BLaER1 treated with 17β-estradiol and CSF1 and Interleukin-3, amounts not matched to agents 10 nM and 100 nM (cell line): ENCODE data around the gene HPSE2.
A peak's percentile ranks its signal among the peaks of the same experiment; 100 is the strongest.

ENCODE experiments used
- H3K27ac ChIP-seq, 11 experiments: shearing (Covaris generic); formaldehyde crosslinking; 2 replicates each; pipeline ENCODE4 v1.8.1; 2022
- H3K27me3 ChIP-seq, 11 experiments: shearing (Covaris generic); formaldehyde crosslinking; 2 replicates each; pipeline ENCODE4 v1.8.1; 2022
- H3K36me3 ChIP-seq, 11 experiments: shearing (Covaris generic); formaldehyde crosslinking; 2 replicates each; pipeline ENCODE4 v1.8.1; 2022
- H3K4me1 ChIP-seq, 10 experiments: shearing (Covaris generic); formaldehyde crosslinking; 2 replicates each; pipeline ENCODE4 v1.8.1; 2022
- H3K4me2 ChIP-seq, 11 experiments: shearing (Covaris generic); formaldehyde crosslinking; 2 replicates each; pipeline ENCODE4 v1.8.1; 2022
- H3K4me3 ChIP-seq, 10 experiments: shearing (Covaris generic); formaldehyde crosslinking; 2 replicates each; pipeline ENCODE4 v1.8.1; 2022
- H3K9ac ChIP-seq, 11 experiments: shearing (Covaris generic); formaldehyde crosslinking; 2 replicates each; pipeline ENCODE4 v1.8.1; 2022
- H3K9me3 ChIP-seq, 11 experiments: shearing (Covaris generic); formaldehyde crosslinking; replicated peaks in 1 of 11; 2 replicates each; pipeline ENCODE4 v1.8.1; 2022
- H4K20me1 ChIP-seq, 11 experiments: shearing (Covaris generic); formaldehyde crosslinking; 2 replicates each; pipeline ENCODE4 v1.8.1; 2022
- Cebpa-rat ChIP-seq, 11 experiments: shearing (Covaris generic); IDR thresholded peaks; 2 replicates each; pipeline ENCODE4 v1.8.1; 2022

HPSE2 gene

DNA sequence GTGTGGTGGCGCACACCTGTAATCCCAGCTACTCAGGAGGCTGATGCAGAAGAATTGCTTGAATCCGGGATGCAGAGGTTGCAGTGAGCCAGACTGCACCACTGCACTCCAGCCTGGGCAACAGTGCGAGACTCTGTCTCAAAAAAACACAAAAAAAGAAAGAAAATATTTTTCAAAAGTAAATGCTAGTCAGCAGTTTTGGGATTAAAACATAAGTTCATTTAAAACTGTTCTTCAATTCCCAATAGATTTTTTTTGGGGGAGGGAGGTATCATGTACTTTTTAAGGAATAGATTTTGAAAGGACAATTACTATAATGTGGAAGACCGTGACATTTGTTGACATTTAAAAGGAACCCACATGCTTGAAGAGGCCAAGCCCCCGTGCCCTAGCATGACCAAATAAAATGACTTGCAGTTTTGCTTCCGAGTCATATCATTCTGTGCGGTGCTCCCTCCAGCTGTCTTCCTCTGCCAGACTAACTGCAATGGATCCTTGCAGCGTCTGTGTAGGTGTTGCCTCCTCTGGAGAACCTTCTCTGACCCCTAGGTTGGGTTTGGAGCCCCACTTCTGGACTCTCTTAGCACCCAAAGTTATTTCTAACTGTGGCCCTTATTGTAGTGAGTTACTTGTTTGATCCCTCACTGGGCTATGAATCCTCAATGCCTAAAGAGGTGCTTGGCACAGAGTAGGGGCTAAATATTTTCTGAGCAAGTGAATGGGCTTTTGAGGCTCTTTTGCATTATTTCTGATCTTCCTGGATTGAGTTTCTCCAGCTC is 771.5 kb downstream of the HPSE2 start:
- Histone ChIP-seq H3K4me2 (no peak overlapping the region), H3K36me3 (no peaks in the 10 kb centered on the region), H3K27ac (no peak overlapping the region), H3K9ac (no peak overlapping the region), H4K20me1 (no peaks in the 10 kb centered on the region), H3K4me1 (peaks cover 0 to 11% (median 6%) of the 10 kb centered on the region in 10 experiments; a peak in 9 of 20 replicates), H3K9me3 (no peaks in the 10 kb centered on the region), H3K4me3 (no peak overlapping the region), H3K27me3 (peaks cover 0 to 3% (median 0%) of the 10 kb centered on the region in 11 experiments; a peak in 1 of 22 replicates)
- no peak for TF ChIP-seq Cebpa-rat (IDR thresholded peaks at IDR 0.05)

DNA sequence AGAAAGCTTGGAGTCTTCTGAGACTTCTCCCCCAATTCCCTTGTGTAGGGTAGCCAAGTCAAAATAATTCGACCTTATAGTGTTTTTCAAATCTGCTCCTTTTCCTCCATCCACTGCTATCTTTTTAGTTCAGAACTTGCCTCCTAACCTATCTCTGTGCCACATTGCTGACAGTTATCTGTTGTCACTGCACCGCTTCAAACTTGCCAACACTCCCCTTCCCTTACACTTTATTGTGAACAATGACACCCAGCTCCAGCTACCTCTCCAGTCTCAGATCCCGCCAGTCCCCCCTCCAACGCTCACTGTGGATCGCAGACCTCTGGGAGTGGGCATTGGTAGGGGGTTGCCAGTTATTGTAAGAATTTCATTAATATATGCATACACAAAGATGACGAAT is 772.6 kb downstream of the HPSE2 start:
- Histone ChIP-seq H3K4me2 (no peak overlapping the region), H3K36me3 (no peaks in the 10 kb centered on the region), H4K20me1 (no peaks in the 10 kb centered on the region), H3K9ac (no peak overlapping the region), H3K27me3 (no peaks in the 10 kb centered on the region), H3K27ac (no peak overlapping the region), H3K4me3 (no peak overlapping the region), H3K9me3 (no peaks in the 10 kb centered on the region), H3K4me1 (peaks cover 0 to 11% (median 4%) of the 10 kb centered on the region in 10 experiments; a peak in 9 of 20 replicates)
- no peak for TF ChIP-seq Cebpa-rat (IDR thresholded peaks at IDR 0.05)

DNA sequence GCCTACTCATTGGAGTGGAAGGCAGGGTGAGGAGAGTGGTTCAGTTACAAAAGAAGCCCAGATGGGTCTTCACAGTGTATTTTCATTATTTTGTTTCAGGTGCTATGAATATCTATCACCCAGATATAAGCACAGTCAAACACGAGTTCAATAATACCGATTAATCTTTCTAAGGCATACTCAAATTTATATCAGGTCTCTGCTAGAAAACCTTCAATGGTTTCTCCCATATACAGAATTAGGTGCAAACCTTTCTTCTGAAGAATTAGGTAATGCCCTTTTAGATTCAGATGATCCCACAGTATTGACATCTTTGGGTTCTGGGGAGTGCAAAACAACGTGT is 774.2 kb downstream of the HPSE2 start:
- Histone ChIP-seq H3K9me3 (no peaks in the 10 kb centered on the region), H3K27ac (0 out of 22 replicates have a peak overlapping the region, but pooled peaks of 1 of the 11 experiments have one; percentile 3), H3K27me3 (no peaks in the 10 kb centered on the region), H3K4me2 (peak overlapping the region in 1 of 11 experiments; percentile 5; a peak in 2 of 22 replicates), H3K9ac (no peak overlapping the region), H3K36me3 (no peaks in the 10 kb centered on the region), H3K4me1 (peaks cover 0 to 11% (median 0%) of the 10 kb centered on the region in 10 experiments; a peak in 7 of 20 replicates), H4K20me1 (no peaks in the 10 kb centered on the region), H3K4me3 (no peak overlapping the region)
- no peak for TF ChIP-seq Cebpa-rat (IDR thresholded peaks at IDR 0.05)

DNA sequence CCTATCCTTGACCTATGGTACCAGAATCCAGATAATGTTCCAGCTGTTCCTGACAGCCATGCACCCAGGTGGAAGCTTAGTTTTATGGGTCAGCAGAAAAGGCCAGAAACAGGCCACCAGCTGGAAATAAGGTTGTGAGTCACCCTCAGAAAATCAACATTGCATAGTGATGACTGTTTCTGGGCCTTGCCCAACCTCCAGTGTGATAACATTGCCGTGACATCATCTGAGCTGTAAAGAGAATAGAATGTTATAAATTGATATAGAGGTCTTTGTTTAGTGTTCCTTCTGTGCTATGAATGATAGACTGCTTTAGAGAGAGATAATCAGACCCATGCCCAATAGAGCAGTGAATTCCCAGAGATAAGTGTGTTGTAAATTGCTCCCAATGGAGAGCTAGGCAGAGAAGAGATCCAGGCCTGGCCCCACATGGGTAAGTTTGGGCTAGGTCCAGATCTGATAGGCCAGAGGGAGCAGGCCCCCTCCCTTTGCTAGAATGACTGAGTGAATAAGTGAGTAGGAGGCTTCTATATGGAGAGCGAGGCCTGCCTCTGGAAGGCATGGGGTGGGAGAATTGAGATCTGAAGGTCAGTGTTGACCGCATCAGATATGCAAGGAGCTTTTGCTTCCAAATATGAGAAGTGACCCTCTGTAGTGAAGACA is 774.7 kb downstream of the HPSE2 start:
- Histone ChIP-seq H3K27ac (peak overlapping the region in 1 of 11 experiments; percentile 3; a peak in 1 of 22 replicates), H3K4me1 (peaks cover 0 to 11% (median 0%) of the 10 kb centered on the region in 10 experiments; a peak in 7 of 20 replicates)

DNA sequence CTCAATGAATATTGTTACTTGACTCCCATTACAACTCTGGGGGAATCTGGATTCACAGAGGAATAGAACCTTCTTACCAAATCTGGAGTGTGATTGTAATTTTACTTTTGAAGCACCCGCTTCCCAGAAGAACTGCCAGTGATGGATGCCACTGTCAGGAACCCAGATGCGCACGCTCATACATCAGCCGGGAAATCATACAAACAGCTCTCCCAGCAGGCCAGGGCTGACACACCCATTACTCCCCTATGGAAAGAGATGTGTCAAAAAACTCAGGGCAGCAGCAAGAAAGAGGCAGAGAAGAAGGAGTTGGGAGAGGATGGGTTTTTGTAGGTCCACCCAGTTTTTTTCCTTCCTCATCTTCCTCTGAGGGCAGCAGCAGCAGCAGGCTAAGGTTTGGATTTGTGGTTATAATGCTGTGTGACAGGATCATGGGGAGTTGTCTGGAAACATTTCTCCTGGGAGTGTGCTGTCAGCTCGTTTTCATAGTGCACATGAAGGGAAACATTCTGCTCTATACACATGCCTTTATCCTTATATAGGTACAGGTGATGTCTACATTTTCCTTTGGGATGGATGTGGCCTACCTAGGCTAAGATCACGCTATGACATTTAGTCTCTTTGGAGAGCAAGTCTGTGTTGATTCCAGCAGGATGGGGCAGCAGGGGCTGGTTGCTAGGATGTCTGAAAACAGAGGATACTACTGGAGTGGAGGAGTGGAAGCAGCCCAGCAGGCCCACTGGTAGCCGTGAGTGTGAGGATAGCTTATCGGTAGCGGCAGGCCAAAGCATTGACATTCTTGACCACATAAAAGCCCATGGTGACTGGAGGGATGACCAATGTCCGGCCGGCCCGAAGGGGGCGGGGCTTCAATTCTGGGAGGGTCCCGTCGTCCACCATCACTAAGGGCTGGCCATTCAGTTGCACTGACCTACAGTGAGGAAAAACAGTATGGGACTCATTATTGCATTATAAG is 776.6 kb downstream of the HPSE2 start:
- no peaks in the 10 kb centered on the region for H3K27me3 ChIP-seq
- H3K9me3 ChIP-seq = no peaks in the 10 kb centered on the region
- H3K4me2 ChIP-seq = no peak overlapping the region
- H3K36me3 ChIP-seq = no peaks in the 10 kb centered on the region
- peaks cover 0 to 11% (median 0%) of the 10 kb centered on the region in 10 experiments; a peak in 6 of 20 replicates for H3K4me1 ChIP-seq
- no peak overlapping the region for H3K9ac ChIP-seq
- H3K4me3 ChIP-seq = no peak overlapping the region
- no peak overlapping the region for H3K27ac ChIP-seq
- no peak for TF ChIP-seq Cebpa-rat (IDR thresholded peaks at IDR 0.05)
- no peaks in the 10 kb centered on the region for H4K20me1 ChIP-seq

More for the DNA sequence above, 774.7 kb downstream of the HPSE2 start:
- Histone ChIP-seq H3K27me3 (no peaks in the 10 kb centered on the region), H4K20me1 (no peaks in the 10 kb centered on the region), H3K9ac (no peak overlapping the region), H3K4me2 (peak overlapping the region in 2 of 11 experiments; percentile 5 to 12; a peak in 3 of 22 replicates), H3K36me3 (no peaks in the 10 kb centered on the region), H3K9me3 (no peaks in the 10 kb centered on the region), H3K4me3 (no peak overlapping the region)
- TF ChIP-seq Cebpa-rat (IDR thresholded peaks at IDR 0.05) = no peak

DNA sequence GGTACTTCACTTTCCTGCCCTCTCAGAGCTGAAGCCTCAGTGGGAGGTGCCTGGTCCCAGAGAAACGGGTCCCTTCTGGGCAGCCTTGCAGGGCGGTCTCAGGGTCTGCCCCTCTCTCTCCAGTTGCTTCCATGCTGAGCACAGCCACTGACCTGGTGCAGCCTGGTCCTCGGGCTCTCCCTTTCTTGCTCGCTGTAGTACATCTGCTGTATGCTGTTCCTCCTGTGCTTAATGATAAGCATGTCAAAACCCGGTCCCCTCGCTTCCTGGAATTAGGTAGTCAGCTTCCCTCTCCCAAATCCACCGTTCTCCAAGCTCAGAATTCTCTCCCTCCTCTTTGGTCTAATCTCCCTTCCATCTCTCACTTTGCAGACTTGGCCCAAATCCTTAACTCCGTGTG is 777.9 kb downstream of the HPSE2 start:
- Histone ChIP-seq H3K36me3 (no peaks in the 10 kb centered on the region), H4K20me1 (no peaks in the 10 kb centered on the region), H3K9ac (no peak overlapping the region), H3K9me3 (no peaks in the 10 kb centered on the region), H3K27me3 (no peaks in the 10 kb centered on the region), H3K4me2 (no peak overlapping the region), H3K27ac (no peak overlapping the region), H3K4me3 (no peak overlapping the region), H3K4me1 (peaks cover 0 to 11% (median 0%) of the 10 kb centered on the region in 10 experiments; a peak in 6 of 20 replicates)
- TF ChIP-seq Cebpa-rat (IDR thresholded peaks at IDR 0.05) = no peak

DNA sequence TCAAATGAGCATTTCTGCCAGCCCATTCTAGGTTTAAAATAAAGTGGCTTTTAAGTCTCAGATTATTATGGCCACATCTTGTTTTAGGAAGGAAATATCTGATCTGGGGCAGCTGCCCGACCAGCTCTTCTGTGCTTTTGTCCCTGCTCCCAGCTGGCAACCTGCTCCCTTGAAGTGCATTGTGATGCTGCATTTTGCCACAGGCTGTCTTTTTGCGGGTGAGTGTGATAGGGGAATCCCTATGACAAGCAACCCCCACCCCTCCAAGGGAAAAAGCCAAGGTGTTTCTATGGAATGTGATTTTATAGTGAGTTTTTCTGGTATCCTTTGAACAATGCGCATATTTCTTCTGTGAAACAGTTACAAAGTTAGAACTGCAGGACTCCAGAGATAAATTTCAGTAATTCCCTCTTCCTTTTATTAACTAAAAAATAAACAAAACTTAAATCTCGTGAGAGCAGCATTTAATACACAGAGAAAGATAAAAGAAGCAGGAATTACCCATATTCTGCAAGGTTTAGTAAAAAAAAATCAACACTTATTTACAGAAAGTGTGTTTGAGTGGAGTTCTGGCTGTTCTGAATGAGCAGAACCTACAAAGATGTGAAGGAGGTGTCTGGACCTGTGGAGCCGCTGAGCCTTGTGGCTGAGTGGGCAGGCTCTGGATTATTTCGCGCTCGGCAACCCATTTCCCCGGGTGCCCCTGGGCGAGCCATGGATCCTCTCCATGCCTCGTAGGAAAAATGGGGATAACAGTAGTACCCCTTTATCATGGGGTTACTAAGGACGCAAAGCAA is 778.8 kb downstream of the HPSE2 start:
- Histone ChIP-seq H3K27ac (no peak overlapping the region), H3K36me3 (no peaks in the 10 kb centered on the region), H3K9me3 (no peaks in the 10 kb centered on the region), H3K27me3 (no peaks in the 10 kb centered on the region), H3K4me2 (no peak overlapping the region), H3K4me3 (no peak overlapping the region), H3K4me1 (peaks cover 0 to 11% (median 0%) of the 10 kb centered on the region in 10 experiments; a peak in 6 of 20 replicates), H4K20me1 (no peaks in the 10 kb centered on the region), H3K9ac (no peak overlapping the region)
- TF ChIP-seq Cebpa-rat (IDR thresholded peaks at IDR 0.05) = no peak

DNA sequence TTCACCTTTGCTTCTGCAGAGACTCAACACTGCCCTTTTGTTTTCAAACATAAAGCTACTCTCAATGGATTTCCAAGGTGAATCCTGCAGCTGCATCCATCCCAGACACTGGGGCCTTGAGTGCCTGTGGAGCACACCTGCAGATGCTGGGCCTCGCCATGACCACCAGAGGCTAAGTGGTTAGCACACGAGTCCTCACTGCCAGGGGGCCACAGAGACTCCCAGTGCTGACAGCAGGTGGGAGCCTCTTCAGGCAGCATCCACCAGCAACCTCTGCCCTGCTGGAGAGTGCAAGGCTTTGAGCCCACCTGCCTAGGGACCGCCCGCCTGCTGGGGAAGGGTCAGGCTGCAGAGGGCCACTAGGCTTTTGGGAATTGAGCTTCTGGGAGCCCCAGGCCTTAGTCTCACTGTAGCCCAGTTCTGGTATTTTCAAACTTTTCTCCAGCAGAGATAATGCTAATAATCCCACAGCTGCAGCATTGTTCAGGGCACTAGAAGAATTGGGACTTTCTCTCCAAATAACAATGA is 779.5 kb downstream of the HPSE2 start:
- TF ChIP-seq Cebpa-rat (IDR thresholded peaks at IDR 0.05) = no peak
- H3K4me3 ChIP-seq = no peak overlapping the region
- H3K4me2 ChIP-seq = no peak overlapping the region
- no peaks in the 10 kb centered on the region for H3K27me3 ChIP-seq
- no peaks in the 10 kb centered on the region for H3K36me3 ChIP-seq
- no peaks in the 10 kb centered on the region for H3K9me3 ChIP-seq
- peaks cover 0 to 8% (median 0%) of the 10 kb centered on the region in 10 experiments; a peak in 6 of 20 replicates for H3K4me1 ChIP-seq
- no peak overlapping the region for H3K27ac ChIP-seq
- no peaks in the 10 kb centered on the region for H4K20me1 ChIP-seq
- no peak overlapping the region for H3K9ac ChIP-seq
